ENCODE results near the gene TRPM8.

DNA sequence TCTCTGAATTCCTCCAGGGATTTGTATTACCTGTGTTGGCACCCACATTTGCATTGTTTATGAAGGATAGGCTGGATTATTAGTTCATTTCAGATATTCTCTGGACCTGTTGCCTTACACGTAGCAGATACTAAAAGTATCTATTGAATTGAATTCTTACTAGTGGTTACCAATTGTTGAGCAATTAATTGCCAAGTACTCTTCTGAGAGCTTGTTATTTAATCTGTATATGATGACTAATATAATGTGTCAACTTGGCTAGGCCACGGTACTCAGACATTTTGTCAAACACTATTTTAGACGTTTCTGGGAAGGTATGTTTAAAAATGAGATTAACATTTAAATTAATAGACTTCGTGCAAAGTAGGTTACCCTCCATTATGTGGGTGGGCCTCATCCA lies 130.9 kb downstream of the TRPM8 start:
- TF ChIP-seq GATA2 (IDR thresholded peaks at IDR 0.05; ENCODE audit: low read depth, low read length) (no peak), GATA3 (IDR thresholded peaks at IDR 0.05; ENCODE audit: low read depth, low read length) (no peak)
